ENCODE results near the gene NDUFS4. TPM values are rescaled to one million over a fixed set of nuclear protein-coding genes. Genes with fewer than 3 reads are reported as not detected.

Gene NDUFS4
- total RNA-seq, 1 donor from 2014 or later: 71.8 TPM

GRCh38 chr5:53549792-53550191 lies 10.6 kb upstream of the NDUFS4 start:
- no peaks in the 10 kb centered on the region for H3K36me3 Mint-ChIP-seq
- peaks cover 13% of the 10 kb centered on the region for H3K27me3 Mint-ChIP-seq (ENCODE audit: low read depth)
- H3K4me1 Mint-ChIP-seq: peaks cover 6% of the 10 kb centered on the region
- H3K9me3 Mint-ChIP-seq: no peaks in the 10 kb centered on the region
- no peak overlapping the region for H3K27ac Mint-ChIP-seq
- TF ChIP-seq, protein P1, sequence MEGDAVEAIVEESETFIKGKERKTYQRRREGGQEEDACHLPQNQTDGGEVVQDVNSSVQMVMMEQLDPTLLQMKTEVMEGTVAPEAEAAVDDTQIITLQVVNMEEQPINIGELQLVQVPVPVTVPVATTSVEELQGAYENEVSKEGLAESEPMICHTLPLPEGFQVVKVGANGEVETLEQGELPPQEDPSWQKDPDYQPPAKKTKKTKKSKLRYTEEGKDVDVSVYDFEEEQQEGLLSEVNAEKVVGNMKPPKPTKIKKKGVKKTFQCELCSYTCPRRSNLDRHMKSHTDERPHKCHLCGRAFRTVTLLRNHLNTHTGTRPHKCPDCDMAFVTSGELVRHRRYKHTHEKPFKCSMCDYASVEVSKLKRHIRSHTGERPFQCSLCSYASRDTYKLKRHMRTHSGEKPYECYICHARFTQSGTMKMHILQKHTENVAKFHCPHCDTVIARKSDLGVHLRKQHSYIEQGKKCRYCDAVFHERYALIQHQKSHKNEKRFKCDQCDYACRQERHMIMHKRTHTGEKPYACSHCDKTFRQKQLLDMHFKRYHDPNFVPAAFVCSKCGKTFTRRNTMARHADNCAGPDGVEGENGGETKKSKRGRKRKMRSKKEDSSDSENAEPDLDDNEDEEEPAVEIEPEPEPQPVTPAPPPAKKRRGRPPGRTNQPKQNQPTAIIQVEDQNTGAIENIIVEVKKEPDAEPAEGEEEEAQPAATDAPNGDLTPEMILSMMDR (IDR thresholded peaks at IDR 0.05; ENCODE audit: unreplicated experiment): no peak
- DNase-seq (ENCODE audit: low spot score in 2 of 2, unreplicated experiment in 2 of 2): no peak
- no peak overlapping the region for H3K4me3 Mint-ChIP-seq

GRCh38 chr5:53552561-53552960 lies 7.9 kb upstream of the NDUFS4 start:
- Mint-ChIP-seq H3K27me3 (ENCODE audit: low read depth) (peaks cover 15% of the 10 kb centered on the region), H3K4me3 (no peak overlapping the region), H3K36me3 (no peaks in the 10 kb centered on the region), H3K4me1 (peaks cover 9% of the 10 kb centered on the region), H3K9me3 (no peaks in the 10 kb centered on the region), H3K27ac (no peak overlapping the region)
- DNase-seq (ENCODE audit: low spot score in 2 of 2, unreplicated experiment in 2 of 2): no peak
- TF ChIP-seq, protein P1 (IDR thresholded peaks at IDR 0.05; ENCODE audit: unreplicated experiment): no peak

DNA sequence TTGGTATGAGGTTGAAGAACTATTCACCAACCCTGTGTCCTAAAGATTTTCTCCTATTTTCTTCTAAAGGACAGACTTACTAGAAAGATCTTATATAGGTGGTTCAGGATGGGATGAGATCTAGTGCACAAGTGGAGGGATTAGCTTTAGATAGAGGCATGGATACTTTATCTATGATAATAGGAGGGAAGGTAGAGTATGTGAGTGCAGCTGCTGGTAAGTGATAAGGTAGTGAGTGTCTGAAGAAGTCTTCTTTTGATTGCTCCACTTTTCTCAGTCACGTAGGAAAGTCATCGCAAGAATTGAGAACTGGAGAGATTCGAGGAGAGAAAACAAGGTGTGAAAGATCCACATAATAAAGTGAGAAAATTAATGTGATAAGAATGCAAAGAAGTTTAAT lies 6.0 kb upstream of the NDUFS4 start:
- TF ChIP-seq, protein P1 (IDR thresholded peaks at IDR 0.05; ENCODE audit: unreplicated experiment): no peak
- Mint-ChIP-seq H3K27ac (no peak overlapping the region), H3K27me3 (ENCODE audit: low read depth) (peaks cover 15% of the 10 kb centered on the region), H3K4me3 (no peak overlapping the region), H3K36me3 (no peaks in the 10 kb centered on the region), H3K4me1 (peaks cover 9% of the 10 kb centered on the region), H3K9me3 (peaks cover 10% of the 10 kb centered on the region)
- DNase-seq (ENCODE audit: low spot score in 2 of 2, unreplicated experiment in 2 of 2): no peak

DNA sequence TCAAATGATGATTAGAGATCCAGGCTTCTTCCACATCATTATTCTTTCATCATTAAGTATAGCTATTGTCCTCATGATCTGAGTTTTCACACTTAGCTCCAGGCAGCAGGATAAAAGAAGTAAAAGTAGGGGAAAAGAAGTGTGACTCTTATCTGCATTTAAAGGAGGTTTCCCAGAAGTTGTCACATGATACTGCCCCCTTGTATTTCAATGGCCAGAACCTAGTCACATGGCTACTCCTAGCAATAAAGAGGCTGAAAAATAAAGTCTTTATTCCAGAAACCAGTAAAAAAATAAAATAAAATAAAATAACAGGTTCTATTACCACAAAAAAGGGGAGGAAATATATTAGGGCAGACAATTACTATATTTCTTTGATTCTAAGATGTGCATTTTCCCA lies 5.3 kb upstream of the NDUFS4 start:
- Mint-ChIP-seq H3K4me1 (peaks cover 9% of the 10 kb centered on the region), H3K36me3 (peaks cover 2% of the 10 kb centered on the region), H3K9me3 (peaks cover 13% of the 10 kb centered on the region), H3K27me3 (ENCODE audit: low read depth) (peaks cover 15% of the 10 kb centered on the region), H3K27ac (no peak overlapping the region), H3K4me3 (no peak overlapping the region)
- DNase-seq (ENCODE audit: low spot score in 2 of 2, unreplicated experiment in 2 of 2): no peak
- TF ChIP-seq, protein P1 (IDR thresholded peaks at IDR 0.05; ENCODE audit: unreplicated experiment): no peak

DNA sequence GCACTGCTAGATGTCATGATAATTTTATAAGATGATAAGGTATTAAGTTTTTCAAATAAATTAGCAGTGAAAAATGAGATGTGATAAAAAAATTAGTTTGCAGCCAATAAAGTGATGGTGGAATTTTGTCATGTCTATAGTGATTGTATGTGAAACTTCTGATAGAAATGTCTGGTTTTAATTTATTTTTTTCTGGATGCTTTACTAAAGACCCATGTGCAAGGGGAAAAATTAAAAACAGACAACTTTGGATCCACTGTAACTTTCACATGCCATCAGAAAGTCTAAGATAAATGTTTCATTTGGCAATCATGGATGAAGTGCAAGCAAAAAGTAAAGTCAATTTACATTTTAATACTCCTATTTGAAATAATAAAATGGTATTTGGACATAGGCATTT lies 4.4 kb upstream of the NDUFS4 start:
- no peak for DNase-seq (ENCODE audit: low spot score in 2 of 2, unreplicated experiment in 2 of 2)
- H3K36me3 Mint-ChIP-seq: peaks cover 2% of the 10 kb centered on the region
- peaks cover 13% of the 10 kb centered on the region for H3K9me3 Mint-ChIP-seq
- peaks cover 12% of the 10 kb centered on the region for H3K4me1 Mint-ChIP-seq
- TF ChIP-seq, protein P1 (IDR thresholded peaks at IDR 0.05; ENCODE audit: unreplicated experiment): no peak
- H3K4me3 Mint-ChIP-seq: no peak overlapping the region
- no peak overlapping the region for H3K27ac Mint-ChIP-seq
- H3K27me3 Mint-ChIP-seq (ENCODE audit: low read depth): peaks cover 15% of the 10 kb centered on the region

GRCh38 chr5:53557386-53557785 lies 3.1 kb upstream of the NDUFS4 start:
- TF ChIP-seq, protein P1 (IDR thresholded peaks at IDR 0.05; ENCODE audit: unreplicated experiment): no peak
- Mint-ChIP-seq H3K9me3 (peaks cover 13% of the 10 kb centered on the region), H3K27me3 (ENCODE audit: low read depth) (peaks cover 15% of the 10 kb centered on the region), H3K27ac (no peak overlapping the region), H3K4me3 (no peak overlapping the region), H3K36me3 (peaks cover 2% of the 10 kb centered on the region), H3K4me1 (peaks cover 21% of the 10 kb centered on the region)
- DNase-seq (ENCODE audit: low spot score in 2 of 2, unreplicated experiment in 2 of 2): no peak

Measured in mesothelial cell of epicardium (in vitro differentiated cells).